CD4-positive, alpha-beta T cell (primary cell): ENCODE results near the gene ZFX. TPM values are rescaled to one million over a fixed set of nuclear protein-coding genes. Genes with fewer than 3 reads are reported as not detected.

Source experiments
- ATAC-seq: fragments of 200-7000 bp; cut with Tn5 transposase; one replicate; pipeline ENCODE4 v1.10.0; 2022; ENCODE audit warnings: mild to moderate bottlenecking; ENCODE audit not compliant: poor library complexity
- CTCF ChIA-PET: fragments of 350-600 bp; sonication (Branson Sonifier 250); formaldehyde crosslinking; loops from one replicate; lab custom pipeline; 2021; ENCODE audit warnings: antibody characterized with exemption, inconsistent platforms; lab: Charles Lee
- POLR2A ChIA-PET: fragments of 350-600 bp; sonication (Branson Sonifier 250); formaldehyde crosslinking; loops from one replicate; lab custom pipeline; 2021; ENCODE audit warnings: antibody characterized with exemption, inconsistent platforms; lab: Charles Lee
- DNase-seq, 14 experiments: peaks; one replicate each; pipeline ENCODE4 v3.0.0-alpha.2; 2013 to 2020; ENCODE audit warnings: mixed read lengths in 2 of 14
- H3K27ac ChIP-seq, 2 donors: one replicate each; pipeline versions ENCODE4 v1.5.1 to v1.7.0; 2013; ENCODE audit warnings: low read length in 2 of 2, low read depth in 1 of 2, mild to moderate bottlenecking in 1 of 2
- H3K27me3 ChIP-seq, 2 experiments: 1 replicate in 1 of 2; 2 replicates in 1 of 2; pipeline versions ENCODE4 v1.6.1 to v1.7.0; 2013; ENCODE audit warnings: low read length in 2 of 2, control low read depth in 1 of 2, mild to moderate bottlenecking in 1 of 2, moderate library complexity in 1 of 2; ENCODE audit not compliant: insufficient read depth in 2 of 2, control insufficient read depth in 1 of 2
- H3K36me3 ChIP-seq: one replicate; pipeline ENCODE4 v1.6.1; 2013; ENCODE audit warnings: low read length, control low read depth; ENCODE audit not compliant: insufficient read depth
- H3K4me1 ChIP-seq: one replicate; pipeline ENCODE4 v1.6.1; 2013; ENCODE audit warnings: low read length, control low read depth; ENCODE audit not compliant: insufficient read depth
- H3K4me3 ChIP-seq: one replicate; pipeline ENCODE4 v1.5.1; 2013; ENCODE audit warnings: mild to moderate bottlenecking, low read length, moderate library complexity
- H3K9me3 ChIP-seq, 2 experiments: 1 replicate in 1 of 2; 2 replicates in 1 of 2; pipeline versions ENCODE4 v1.6.1 to v1.7.0; 2013; ENCODE audit warnings: low read length in 2 of 2, mild to moderate bottlenecking in 2 of 2, control low read depth in 1 of 2, moderate library complexity in 1 of 2; ENCODE audit not compliant: control insufficient read depth in 1 of 2, insufficient read depth in 1 of 2
- H3K27ac Mint-ChIP-seq: one replicate; pipeline ENCODE4 v1.8.0; 2020; ENCODE audit warnings: mixed read lengths
- H3K27me3 Mint-ChIP-seq: one replicate; pipeline ENCODE4 v1.8.0; 2021; ENCODE audit warnings: mixed read lengths
- H3K36me3 Mint-ChIP-seq: one replicate; pipeline ENCODE4 v1.8.0; 2021; ENCODE audit warnings: low read depth, mixed read lengths
- H3K4me1 Mint-ChIP-seq: one replicate; pipeline ENCODE4 v1.8.0; 2021; ENCODE audit warnings: low read depth, mixed read lengths
- H3K4me3 Mint-ChIP-seq: one replicate; pipeline ENCODE4 v1.8.0; 2020; ENCODE audit warnings: mild to moderate bottlenecking, mixed read lengths
- H3K9me3 Mint-ChIP-seq: one replicate; pipeline ENCODE4 v1.8.0; 2020; ENCODE audit warnings: mixed read lengths
- intact Hi-C, 2 experiments: fragments of 100-400 bp; cut with DNase I in 1 of 2; cut with micrococcal nuclease in 1 of 2; formaldehyde crosslinking; loops; one replicate each; pipeline versions ENCODE4 v1.15.1 to v1.9.0; 2023 to 2025; cut with DNase I, micrococcal nuclease
- total RNA-seq, 174 experiments: library from RNA in 2 of 174; stranded (reverse) in 2 of 174; gene quantifications; one replicate each; pipeline ENCODE4 v1.2.3 and lab custom pipeline; 2021 to 2026
- TF ChIP-seq, protein P1 (sequence below): fragments of 200-600 bp; IDR thresholded peaks from one replicate; pipeline ENCODE4 v1.8.0; 2022; ENCODE audit warnings: antibody characterized with exemption, mild to moderate bottlenecking

Gene ZFX
- total RNA-seq, 2 experiments from 2014 or later = 44.2 to 50.1 TPM

- no peaks in the 10 kb centered on the region for H3K27me3 ChIP-seq
- Mint-ChIP-seq H3K4me1 (no peaks in the 10 kb centered on the region), H3K27ac (no peak overlapping the region), H3K36me3 (no peaks in the 10 kb centered on the region), H3K9me3 (peaks cover 2% of the 10 kb centered on the region), H3K4me3 (no peak overlapping the region), H3K27me3 (no peaks in the 10 kb centered on the region)
- no peaks in the 10 kb centered on the region for H3K36me3 ChIP-seq
- ChIA-PET CTCF (no interaction called here), POLR2A (no interaction called here)
- no peaks in the 10 kb centered on the region for H3K4me1 ChIP-seq
- no peak overlapping the region for H3K4me3 ChIP-seq
- TF ChIP-seq, protein P1, sequence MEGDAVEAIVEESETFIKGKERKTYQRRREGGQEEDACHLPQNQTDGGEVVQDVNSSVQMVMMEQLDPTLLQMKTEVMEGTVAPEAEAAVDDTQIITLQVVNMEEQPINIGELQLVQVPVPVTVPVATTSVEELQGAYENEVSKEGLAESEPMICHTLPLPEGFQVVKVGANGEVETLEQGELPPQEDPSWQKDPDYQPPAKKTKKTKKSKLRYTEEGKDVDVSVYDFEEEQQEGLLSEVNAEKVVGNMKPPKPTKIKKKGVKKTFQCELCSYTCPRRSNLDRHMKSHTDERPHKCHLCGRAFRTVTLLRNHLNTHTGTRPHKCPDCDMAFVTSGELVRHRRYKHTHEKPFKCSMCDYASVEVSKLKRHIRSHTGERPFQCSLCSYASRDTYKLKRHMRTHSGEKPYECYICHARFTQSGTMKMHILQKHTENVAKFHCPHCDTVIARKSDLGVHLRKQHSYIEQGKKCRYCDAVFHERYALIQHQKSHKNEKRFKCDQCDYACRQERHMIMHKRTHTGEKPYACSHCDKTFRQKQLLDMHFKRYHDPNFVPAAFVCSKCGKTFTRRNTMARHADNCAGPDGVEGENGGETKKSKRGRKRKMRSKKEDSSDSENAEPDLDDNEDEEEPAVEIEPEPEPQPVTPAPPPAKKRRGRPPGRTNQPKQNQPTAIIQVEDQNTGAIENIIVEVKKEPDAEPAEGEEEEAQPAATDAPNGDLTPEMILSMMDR = no peak
- intact Hi-C loops = no loop called here
- ATAC-seq (no peak), DNase-seq (no peak)
- H3K9me3 ChIP-seq = peaks cover 0 to 6% of the 10 kb centered on the region in 2 experiments
- no peak overlapping the region for H3K27ac ChIP-seq
Measured at GRCh38 chrX:24228596-24228995, 79.1 kb downstream of the ZFX start.

DNA sequence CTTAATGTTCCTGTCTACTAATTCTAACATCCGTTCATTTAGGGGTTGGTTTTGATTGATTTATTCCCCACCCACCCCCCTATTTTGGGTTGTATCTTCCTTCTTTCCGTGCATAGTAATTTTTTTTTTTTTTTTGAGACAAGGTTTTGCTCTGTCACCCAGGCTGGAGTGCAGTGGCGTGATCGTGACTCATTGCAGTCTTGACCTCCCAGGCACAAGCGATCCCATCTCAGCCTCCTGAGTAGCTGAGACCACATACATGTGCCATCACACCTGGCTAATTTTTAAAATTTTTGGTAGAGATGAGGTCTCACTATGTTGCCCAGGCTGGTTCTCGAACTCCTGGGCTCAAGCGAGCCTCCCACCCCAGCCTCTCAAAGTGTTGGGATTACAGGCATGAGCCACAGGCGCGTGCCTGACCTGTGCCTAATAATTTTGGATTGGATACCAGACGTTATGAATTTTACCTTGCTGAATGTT is 79.9 kb downstream of the ZFX start:
- Histone ChIP-seq H3K4me3 (no peak overlapping the region), H3K36me3 (no peaks in the 10 kb centered on the region), H3K27ac (no peak overlapping the region), H3K4me1 (no peaks in the 10 kb centered on the region), H3K27me3 (no peaks in the 10 kb centered on the region), H3K9me3 (peaks cover 0 to 6% of the 10 kb centered on the region in 2 experiments)
- intact Hi-C loops = no loop called here
- DNase-seq = no peak
- Mint-ChIP-seq H3K4me3 (no peak overlapping the region), H3K27me3 (no peaks in the 10 kb centered on the region), H3K9me3 (peaks cover 2% of the 10 kb centered on the region), H3K27ac (no peak overlapping the region), H3K36me3 (no peaks in the 10 kb centered on the region), H3K4me1 (no peaks in the 10 kb centered on the region)
- ChIA-PET CTCF (interaction anchor here (0.7 kb wide), 1 partner anchor 793 kb away, joined by 3 read pairs; no protein-coding TSS in a partner anchor), POLR2A (no interaction called here)
- ATAC-seq = no peak
- TF ChIP-seq, protein P1 = no peak

- no peaks in the 10 kb centered on the region for H3K4me1 Mint-ChIP-seq
- intact Hi-C loops = no loop called here
- H3K27ac Mint-ChIP-seq = no peak overlapping the region
- peaks cover 2% of the 10 kb centered on the region for H3K9me3 Mint-ChIP-seq
- Histone ChIP-seq H3K9me3 (peaks cover 0 to 6% of the 10 kb centered on the region in 2 experiments), H3K36me3 (no peaks in the 10 kb centered on the region), H3K4me3 (no peak overlapping the region), H3K27me3 (no peaks in the 10 kb centered on the region), H3K27ac (no peak overlapping the region), H3K4me1 (no peaks in the 10 kb centered on the region)
- TF ChIP-seq, protein P1 = no peak
- H3K4me3 Mint-ChIP-seq = no peak overlapping the region
- ATAC-seq (no peak), DNase-seq (no peak)
- ChIA-PET CTCF (interaction anchor here (0.7 kb wide), 1 partner anchor 794 kb away, joined by 3 read pairs; no protein-coding TSS in a partner anchor), POLR2A (no interaction called here)
- no peaks in the 10 kb centered on the region for H3K36me3 Mint-ChIP-seq
- no peaks in the 10 kb centered on the region for H3K27me3 Mint-ChIP-seq
Measured at GRCh38 chrX:24229976-24230375, 80.4 kb downstream of the ZFX start.
